Nephron progenitor cell (in vitro differentiated cells): ENCODE measurements around the gene PRR33.

Experiments
- DNase-seq: peaks from one replicate; pipeline ENCODE4 v3.0.0; 2021
- H3K27ac Mint-ChIP-seq: 2 replicates; pipeline ENCODE4 v1.8.0; 2021; ENCODE audit warnings: mild to moderate bottlenecking, moderate library complexity, mixed read lengths
- H3K27me3 Mint-ChIP-seq: 2 replicates; pipeline ENCODE4 v1.8.0; 2021; ENCODE audit warnings: mild to moderate bottlenecking, low read depth, mixed read lengths; ENCODE audit not compliant: poor library complexity
- H3K36me3 Mint-ChIP-seq: 2 replicates; pipeline ENCODE4 v1.8.0; 2021; ENCODE audit warnings: low read depth, mixed read lengths
- H3K4me1 Mint-ChIP-seq: 2 replicates; pipeline ENCODE4 v1.8.0; 2021; ENCODE audit warnings: mixed read lengths
- H3K4me3 Mint-ChIP-seq: 2 replicates; pipeline ENCODE4 v1.8.0; 2021; ENCODE audit warnings: mild to moderate bottlenecking, moderate library complexity, mixed read lengths
- H3K9me3 Mint-ChIP-seq: 2 replicates; pipeline ENCODE4 v1.8.0; 2021; ENCODE audit warnings: mild to moderate bottlenecking, moderate library complexity, mixed read lengths
- CTCF ChIP-seq: fragments of 200-600 bp; sonication (generic); IDR thresholded peaks from 2 replicates; pipeline ENCODE4 v1.5.0; 2021; ENCODE audit warnings: antibody characterized with exemption

PRR33 gene

GRCh38 chr11:1843796-1844195, 47.9 kb downstream of the PRR33 start:
- peaks cover 37% of the 10 kb centered on the region for H3K4me1 Mint-ChIP-seq
- H3K9me3 Mint-ChIP-seq, result no peaks in the 10 kb centered on the region
- no peak overlapping the region for H3K4me3 Mint-ChIP-seq
- H3K36me3 Mint-ChIP-seq, result no peaks in the 10 kb centered on the region
- DNase-seq, result no peak
- H3K27me3 Mint-ChIP-seq, result peaks cover under 1% of the 10 kb centered on the region
- no peak overlapping the region for H3K27ac Mint-ChIP-seq
- TF ChIP-seq CTCF, result no peak

GRCh38 chr11:1843098-1843473, 48.6 kb downstream of the PRR33 start:
- Mint-ChIP-seq H3K4me3 (no peak overlapping the region), H3K9me3 (no peaks in the 10 kb centered on the region), H3K4me1 (peaks cover 37% of the 10 kb centered on the region), H3K27ac (no peak overlapping the region), H3K27me3 (no peaks in the 10 kb centered on the region), H3K36me3 (no peaks in the 10 kb centered on the region)
- TF ChIP-seq CTCF, result no peak
- DNase-seq, result no peak

GRCh38 chr11:1842149-1843097, 49.3 kb downstream of the PRR33 start:
- H3K27ac Mint-ChIP-seq, result no peak overlapping the region

GRCh38 chr11:1841511-1842148, 50.1 kb downstream of the PRR33 start:
- no peaks in the 10 kb centered on the region for H3K36me3 Mint-ChIP-seq
- no peaks in the 10 kb centered on the region for H3K27me3 Mint-ChIP-seq
- peaks cover 28% of the 10 kb centered on the region for H3K4me1 Mint-ChIP-seq
- TF ChIP-seq CTCF, result no peak
- no peaks in the 10 kb centered on the region for H3K9me3 Mint-ChIP-seq
- no peak for DNase-seq
- H3K27ac Mint-ChIP-seq, result no peak overlapping the region
- H3K4me3 Mint-ChIP-seq, result no peak overlapping the region

More at GRCh38 chr11:1842149-1843097, 49.3 kb downstream of the PRR33 start:
- DNase-seq, result no peak
- no peak overlapping the region for H3K4me3 Mint-ChIP-seq
- no peak for TF ChIP-seq CTCF
- no peaks in the 10 kb centered on the region for H3K27me3 Mint-ChIP-seq
- peaks cover 34% of the 10 kb centered on the region for H3K4me1 Mint-ChIP-seq
- H3K36me3 Mint-ChIP-seq, result no peaks in the 10 kb centered on the region
- H3K9me3 Mint-ChIP-seq, result no peaks in the 10 kb centered on the region

GRCh38 chr11:1840780-1841480, 50.8 kb downstream of the PRR33 start:
- Mint-ChIP-seq H3K36me3 (no peaks in the 10 kb centered on the region), H3K27me3 (no peaks in the 10 kb centered on the region), H3K4me3 (no peak overlapping the region), H3K27ac (no peak overlapping the region), H3K9me3 (no peaks in the 10 kb centered on the region), H3K4me1 (peaks cover 25% of the 10 kb centered on the region)
- no peak for DNase-seq
- no peak for TF ChIP-seq CTCF
